K562 (cell line): Measurements from ENCODE around the gene CTSV. TPM values are rescaled to one million over a fixed set of nuclear protein-coding genes. Genes with fewer than 3 reads are reported as not detected.
"Not testable (repeated sequence)": the region's sequence is repeated elsewhere in the genome, so short reads cannot be mapped to it uniquely, and the experiment has no call there.

Source experiments
- ATAC-seq: fragments of 200-7000 bp; cut with Tn5 transposase; 3 replicates; pipeline ENCODE4 v1.9.1; 2020; ENCODE audit warnings: moderate library complexity
- BruUV-seq: library from RNA; stranded (reverse); fragments of 400-500 nt; replicated peaks from 2 replicates; lab custom pipeline; 2021; lab: Mats Ljungman, UMichigan
- CTCF ChIA-PET: fragments of 300-600 bp; formaldehyde crosslinking; extraction: SDS; loops from one replicate; lab custom pipeline; 2021; ENCODE audit warnings: low intra/inter-chr PET ratio; lab: Yijun Ruan, JAX
- POLR2A ChIA-PET: fragments of 300-600, 350-650 bp; sonication (Branson Sonifier 250); formaldehyde crosslinking; extraction: SDS; loops from one replicate; lab custom pipeline; 2021; ENCODE audit warnings: antibody characterized with exemption, inconsistent platforms; lab: Yijun Ruan, JAX
- DNase-seq, 4 experiments: peaks; one replicate each; pipeline versions ENCODE4 v3.0.0 to v3.0.0-alpha.2; 2011 to 2018; ENCODE audit warnings: low spot score in 3 of 4, mixed read lengths in 3 of 4; ENCODE audit errors: extremely low read depth in 1 of 4
- FAIRE-seq: peaks from 2 replicates; lab custom pipeline; 2011; peaks lifted over from hg19 to GRCh38; lab: Jason Lieb, UNC
- H2AFZ ChIP-seq: 2 replicates; pipeline ENCODE4 v1.6.0; 2011; ENCODE audit warnings: low read depth, low read length, control low read depth, inconsistent platforms
- H3K27ac ChIP-seq: fragments of 200-600 bp; 3 replicates; pipeline ENCODE4 v1.8.0; 2011; ENCODE audit warnings: low read depth, mild to moderate bottlenecking, control low read depth, inconsistent platforms, low read length, moderate library complexity, mixed read lengths; ENCODE audit errors: extremely low read depth
- H3K27me3 ChIP-seq, 2 experiments: fragments of 300-600 bp in 1 of 2; 2 replicates in 1 of 2; 3 replicates in 1 of 2; pipeline versions ENCODE4 v1.6.0 to v1.8.0; 2011; ENCODE audit warnings: inconsistent platforms in 2 of 2, low read length in 2 of 2, mild to moderate bottlenecking in 1 of 2, mixed read lengths in 1 of 2, moderate library complexity in 1 of 2; ENCODE audit not compliant: control insufficient read depth in 2 of 2, insufficient read depth in 2 of 2
- H3K36me3 ChIP-seq: fragments of 300-600 bp; 3 replicates; pipeline ENCODE4 v1.8.0; 2011; ENCODE audit warnings: mild to moderate bottlenecking, low read length, inconsistent platforms; ENCODE audit not compliant: control insufficient read depth, insufficient read depth
- H3K4me1 ChIP-seq, 2 experiments: fragments of 200-600 bp in 1 of 2; replicated peaks in 1 of 2; 2 replicates in 1 of 2; 3 replicates in 1 of 2; pipeline versions ENCODE4 v1.5.1 to v1.8.0; 2011; ENCODE audit warnings: inconsistent platforms in 2 of 2, low read length in 2 of 2, mild to moderate bottlenecking in 1 of 2, mixed read lengths in 1 of 2, moderate library complexity in 1 of 2; ENCODE audit not compliant: control insufficient read depth in 2 of 2, insufficient read depth in 2 of 2
- H3K4me2 ChIP-seq: 2 replicates; pipeline ENCODE4 v1.6.1; 2011; ENCODE audit warnings: low read length, control low read depth, inconsistent platforms, mixed read lengths; ENCODE audit not compliant: insufficient read depth
- H3K4me3 ChIP-seq: fragments of 200-600 bp; sonication (generic), shearing (Covaris generic); 2 replicates; pipeline ENCODE4 v1.5.1; 2016; ENCODE audit warnings: control low read depth, inconsistent platforms
- H3K79me2 ChIP-seq: fragments of 200-600 bp; 3 replicates; pipeline ENCODE4 v1.8.0; 2011; ENCODE audit warnings: low read length, inconsistent platforms; ENCODE audit not compliant: control insufficient read depth, insufficient read depth
- H3K9ac ChIP-seq, 2 experiments: 2 replicates each; pipeline versions ENCODE4 v1.6.0 to v1.6.1; 2011; ENCODE audit warnings: low read depth in 2 of 2, low read length in 2 of 2, control low read depth in 1 of 2, inconsistent platforms in 1 of 2, mild to moderate bottlenecking in 1 of 2, mixed read lengths in 1 of 2; ENCODE audit not compliant: insufficient read depth in 1 of 2
- H3K9me1 ChIP-seq: one replicate; pipeline ENCODE4 v1.6.0; 2011; ENCODE audit warnings: inconsistent platforms, mild to moderate bottlenecking, low read length, moderate library complexity; ENCODE audit not compliant: control insufficient read depth, insufficient read depth
- H3K9me3 ChIP-seq: replicated peaks from 2 replicates; pipeline ENCODE4 v1.5.1; 2011; ENCODE audit warnings: low read depth, low read length, inconsistent platforms; ENCODE audit not compliant: control insufficient read depth, insufficient read depth
- H4K20me1 ChIP-seq: replicated peaks from 2 replicates; pipeline ENCODE4 v1.6.1; 2011; ENCODE audit warnings: low read length, inconsistent platforms, mixed read lengths; ENCODE audit not compliant: control insufficient read depth, insufficient read depth
- L3MBTL2 ChIP-seq: fragments of 450-650 bp; IDR thresholded peaks from 2 replicates; pipeline ENCODE4 v1.6.1; 2016; ENCODE audit warnings: mild to moderate bottlenecking, moderate library complexity
- MNT ChIP-seq, 2 experiments: fragments of 450-650 bp; conservative IDR thresholded peaks; 2 replicates each; pipeline ENCODE4 v1.6.1; 2017; ENCODE audit warnings: mild to moderate bottlenecking in 2 of 2, moderate library complexity in 2 of 2
- WGBS: fragments of 100-300 bp; shearing (Covaris generic); methylation state at CpG from one replicate; pipeline ENCODE4 v1.1.6; 2016; ENCODE audit warnings: low coverage, mixed read lengths; ENCODE audit not compliant: insufficient coverage; ENCODE audit errors: missing lambda C conversion rate; 5-methylcytosine and 5-hydroxymethylcytosine counted together
- in situ Hi-C: fragments of 300-500 bp; cut with MboI; formaldehyde crosslinking; loops from 4 replicates; pipeline ENCODE4 v1.15.0; 2018; ENCODE audit warnings: inconsistent platforms, mixed read lengths
- intact Hi-C: fragments of 100-400 bp; cut with micrococcal nuclease; formaldehyde crosslinking; loops from 2 replicates; pipeline ENCODE4 v1.14.2; 2022
- polyA plus RNA-seq, 8 experiments: library from polyadenylated mRNA; depleted of rRNA in 4 of 8; stranded (reverse) in 5 of 8; unstranded in 3 of 8; fragments of >200 nt; fragmentation: Nextera tagmentation in 2 of 8; fragmentation: Illumina TruSeq in 1 of 8; extraction: Ambion mirVana in 2 of 8; extraction: Trizol in 1 of 8; gene quantifications; 2 replicates each; pipeline versions ENCODE4 v1.2.1 to v1.2.3, GENCODE V29; 2011 to 2014; ENCODE audit warnings: inconsistent platforms in 1 of 8, missing spikeins in 1 of 8
- total RNA-seq, 7 experiments: library from RNA; depleted of rRNA in 6 of 7; stranded (reverse); fragments of >200 nt in 6 of 7; fragmentation: Illumina TruSeq in 2 of 7; extraction: Trizol in 2 of 7; gene quantifications; 2 replicates each; pipeline versions ENCODE4 v1.2.1 to v1.2.3, GENCODE V29; 2011 to 2021; ENCODE audit warnings: low replicate concordance in 1 of 7

CTSV gene
- total and polyA plus RNA-seq, 9 of the 15 experiments (the other 6 are each of a cell fraction or from before 2014, with no cell fraction given) = 0.06 to 0.39 (median 0.16) TPM; not detected in 3

DNA sequence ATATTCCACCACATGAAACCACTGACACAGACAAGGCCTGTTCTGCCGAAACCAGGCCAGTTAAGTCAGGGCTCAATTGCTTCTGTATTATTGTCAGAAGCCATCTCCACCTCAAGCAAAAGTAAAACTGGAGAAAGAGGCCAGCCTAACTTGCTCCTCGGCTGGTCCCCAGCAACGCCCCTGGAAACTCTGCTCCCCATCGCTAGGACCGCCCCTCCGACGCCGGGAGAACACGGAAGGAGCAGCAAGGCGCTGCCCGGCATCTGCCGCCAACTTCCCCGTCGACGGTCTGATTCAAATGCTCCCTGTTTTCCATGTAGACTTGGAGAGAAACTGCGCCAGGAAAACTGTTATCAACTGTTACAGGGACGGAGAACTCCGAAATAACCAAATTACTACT, 26.3 kb downstream of the CTSV start:
- in situ Hi-C loops, H4K20me1 ChIP-seq, H3K9me1 ChIP-seq, H3K4me1 ChIP-seq, CTCF ChIA-PET, H3K36me3 ChIP-seq, H3K27me3 ChIP-seq, H3K9me3 ChIP-seq, intact Hi-C loops, BruUV-seq, H2AFZ ChIP-seq, POLR2A ChIA-PET: not testable (repeated sequence)
- TF ChIP-seq MNT (conservative IDR thresholded peaks at IDR 0.05) (0 out of 4 replicates have a peak, but pooled peaks of 1 of the 2 experiments have one; percentile 9), L3MBTL2 (peak; percentile 37; the same call in 1 of the 2 replicates)
- H3K4me3 ChIP-seq = peak overlapping the region; percentile 45
- peak; percentile 86 for FAIRE-seq
- peak in 1 of 4 experiments; percentile 17 for DNase-seq
- peak overlapping the region; percentile 76; the same call in 1 of the 2 replicates for H3K4me2 ChIP-seq
- ATAC-seq = peak; percentile 86
- H3K9ac ChIP-seq = peak overlapping the region; percentile 41 to 52; a peak in 1 of 4 replicates
- H3K27ac ChIP-seq = peak overlapping the region; percentile 52; the same call in 2 of the 3 replicates
- WGBS = 0% methylated on average over 7 of the region's 18 CpGs
- H3K79me2 ChIP-seq = peaks cover 32% of the 10 kb centered on the region

- H4K20me1 ChIP-seq, H3K9ac ChIP-seq, CTCF ChIA-PET, POLR2A ChIA-PET, H3K4me2 ChIP-seq, DNase-seq, H3K4me1 ChIP-seq, H3K9me1 ChIP-seq, H2AFZ ChIP-seq, intact Hi-C loops, H3K36me3 ChIP-seq, H3K9me3 ChIP-seq, BruUV-seq, H3K27me3 ChIP-seq, H3K27ac ChIP-seq, FAIRE-seq, in situ Hi-C loops, H3K4me3 ChIP-seq: not testable (repeated sequence)
- ATAC-seq = 0 out of 3 replicates have a peak, but pooled peaks have one; percentile 14
- peaks cover 62% of the 10 kb centered on the region for H3K79me2 ChIP-seq
Measured at GRCh38 chr9:97002195-97002594, 36.7 kb downstream of the CTSV start.
